ENCODE data around the gene ASTN2. TPM values are rescaled to one million over a fixed set of nuclear protein-coding genes. Genes with fewer than 3 reads are reported as not detected.
"Not testable (repeated sequence)": the region's sequence is repeated elsewhere in the genome, so short reads cannot be mapped to it uniquely, and the experiment has no call there.

ASTN2 gene
- total RNA-seq, 1 donor from 2014 or later: 42.2 TPM

GRCh38 chr9:116928289-116928688 is 486.6 kb downstream of the ASTN2 start:
- DNase-seq (ENCODE audit: low read depth): no peak

- no peak for DNase-seq (ENCODE audit: low read depth)
Measured at GRCh38 chr9:116927726-116928125, 487.1 kb downstream of the ASTN2 start.

- DNase-seq (ENCODE audit: low read depth): no peak
Measured at GRCh38 chr9:116925121-116925520, 489.7 kb downstream of the ASTN2 start.

GRCh38 chr9:116924462-116925110 is 490.3 kb downstream of the ASTN2 start:
- no peak for DNase-seq (ENCODE audit: low read depth)

GRCh38 chr9:116917895-116918508 is 496.9 kb downstream of the ASTN2 start:
- not testable (repeated sequence) for DNase-seq (ENCODE audit: low read depth)

GRCh38 chr9:116913536-116913935 is 501.3 kb downstream of the ASTN2 start:
- no peak for DNase-seq (ENCODE audit: low read depth)

- DNase-seq (ENCODE audit: low read depth): no peak
Measured at GRCh38 chr9:116910201-116910600, 504.7 kb downstream of the ASTN2 start.

- DNase-seq (ENCODE audit: low read depth): no peak
Measured at GRCh38 chr9:116907989-116908388, 506.9 kb downstream of the ASTN2 start.

GRCh38 chr9:116905171-116905588 is 509.7 kb downstream of the ASTN2 start:
- DNase-seq (ENCODE audit: low read depth): no peak

GRCh38 chr9:116904165-116904564 is 510.7 kb downstream of the ASTN2 start:
- no peak for DNase-seq (ENCODE audit: low read depth)

GRCh38 chr9:116901260-116901659 is 513.6 kb downstream of the ASTN2 start:
- peak; percentile 99 for DNase-seq (ENCODE audit: low read depth)

GRCh38 chr9:116900543-116900942 is 514.3 kb downstream of the ASTN2 start:
- DNase-seq (ENCODE audit: low read depth): no peak

GRCh38 chr9:116900007-116900367 is 514.9 kb downstream of the ASTN2 start:
- no peak for DNase-seq (ENCODE audit: low read depth)

- peak; percentile 99 for DNase-seq (ENCODE audit: low read depth)
Measured at GRCh38 chr9:116899337-116900006, 515.4 kb downstream of the ASTN2 start.

- DNase-seq (ENCODE audit: low read depth): not testable (repeated sequence)
Measured at GRCh38 chr9:116898131-116898530, 516.7 kb downstream of the ASTN2 start.

- DNase-seq (ENCODE audit: low read depth): no peak
Measured at GRCh38 chr9:116897201-116897600, 517.7 kb downstream of the ASTN2 start.

GRCh38 chr9:116895961-116896360 is 518.9 kb downstream of the ASTN2 start:
- peak; percentile 22 for DNase-seq (ENCODE audit: low read depth)

- DNase-seq (ENCODE audit: low read depth): peak; percentile 69
Measured at GRCh38 chr9:116891424-116891823, 523.4 kb downstream of the ASTN2 start.

GRCh38 chr9:116888476-116888875 is 526.4 kb downstream of the ASTN2 start:
- not testable (repeated sequence) for DNase-seq (ENCODE audit: low read depth)

GRCh38 chr9:116888066-116888465 is 526.8 kb downstream of the ASTN2 start:
- no peak for DNase-seq (ENCODE audit: low read depth)

- DNase-seq (ENCODE audit: low read depth): no peak
Measured at GRCh38 chr9:116883676-116884075, 531.2 kb downstream of the ASTN2 start.

- peak; percentile 14 for DNase-seq (ENCODE audit: low read depth)
Measured at GRCh38 chr9:116877072-116877471, 537.8 kb downstream of the ASTN2 start.

- no peak for DNase-seq (ENCODE audit: low read depth)
Measured at GRCh38 chr9:116875576-116875975, 539.3 kb downstream of the ASTN2 start.

All from renal cortical epithelial cell (primary cell).